Stimulated activated CD8-positive, alpha-beta memory T cell treated with anti-CD3 and anti-CD28 coated beads, Interleukin-12 subunit alpha, Interleukin-12 subunit beta, amount 100 ng/mL, for 1 hour (primary cell): ENCODE results near the gene RPS16.
A peak's percentile ranks its signal among the peaks of the same experiment; 100 is the strongest.

Experiments used
- DNase-seq: peaks from one replicate; pipeline ENCODE4 v3.0.0-alpha.2; 2020; ENCODE audit warnings: low read depth

RPS16 gene

GRCh38 chr19:39407410-39407659 is 28.4 kb downstream of the RPS16 start:
- no peak for DNase-seq

GRCh38 chr19:39406656-39407409 is 28.9 kb downstream of the RPS16 start, which contains the start of gene ZFP36:
Gene ZFP36, plus strand, starts transcription at chr19:39406847. Its CDS starts 58 bp downstream, at chr19:39406905.
- peak; percentile 87 for DNase-seq

GRCh38 chr19:39405958-39406655 is 29.6 kb downstream of the RPS16 start:
- DNase-seq: peak; percentile 89

- DNase-seq: no peak
Measured at GRCh38 chr19:39405261-39405957, 30.3 kb downstream of the RPS16 start.

- DNase-seq: peak; percentile 96
Measured at GRCh38 chr19:39403331-39404312, 32.1 kb downstream of the RPS16 start.

- peak; percentile 85 for DNase-seq
Measured at GRCh38 chr19:39402346-39403300, 33.1 kb downstream of the RPS16 start.

- peak; percentile 78 for DNase-seq
Measured at GRCh38 chr19:39401549-39402345, 34.0 kb downstream of the RPS16 start.

GRCh38 chr19:39401070-39401548 is 34.6 kb downstream of the RPS16 start:
- DNase-seq: no peak

- DNase-seq: no peak
Measured at GRCh38 chr19:39400061-39400460, 35.7 kb downstream of the RPS16 start.

GRCh38 chr19:39399668-39400050 is 36.1 kb downstream of the RPS16 start:
- no peak for DNase-seq

- no peak for DNase-seq
Measured at GRCh38 chr19:39398297-39398864, 37.4 kb downstream of the RPS16 start.

- DNase-seq: peak; percentile 92
Measured at GRCh38 chr19:39397360-39398296, 38.1 kb downstream of the RPS16 start.

- peak; percentile 93 for DNase-seq
Measured at GRCh38 chr19:39390751-39391437, 44.9 kb downstream of the RPS16 start, which contains the start of the genes MED29 and PAF1. Gene MED29, plus strand, starts transcription at chr19:39391378. Its CDS starts 45 bp downstream, at chr19:39391423. Gene PAF1, minus strand, starts transcription at chr19:39391106. Its CDS starts 242 bp downstream, at chr19:39390864.

GRCh38 chr19:39390451-39390750 is 45.3 kb downstream of the RPS16 start:
- peak; percentile 66 for DNase-seq

GRCh38 chr19:39389631-39390414 is 45.9 kb downstream of the RPS16 start:
- no peak for DNase-seq

- DNase-seq: no peak
Measured at GRCh38 chr19:39388657-39389056, 47.1 kb downstream of the RPS16 start.

- DNase-seq: no peak
Measured at GRCh38 chr19:39386557-39386956, 49.2 kb downstream of the RPS16 start.
